Fibroblast of gingiva (primary cell): ENCODE results near the gene DHCR24.
"Not testable (repeated sequence)": the region's sequence is repeated elsewhere in the genome, so short reads cannot be mapped to it uniquely, and the experiment has no call there.

Source experiments
- DNase-seq: peaks from one replicate; pipeline ENCODE4 v3.0.0-alpha.2; 2011; ENCODE audit warnings: low read depth

Gene DHCR24, protein sequence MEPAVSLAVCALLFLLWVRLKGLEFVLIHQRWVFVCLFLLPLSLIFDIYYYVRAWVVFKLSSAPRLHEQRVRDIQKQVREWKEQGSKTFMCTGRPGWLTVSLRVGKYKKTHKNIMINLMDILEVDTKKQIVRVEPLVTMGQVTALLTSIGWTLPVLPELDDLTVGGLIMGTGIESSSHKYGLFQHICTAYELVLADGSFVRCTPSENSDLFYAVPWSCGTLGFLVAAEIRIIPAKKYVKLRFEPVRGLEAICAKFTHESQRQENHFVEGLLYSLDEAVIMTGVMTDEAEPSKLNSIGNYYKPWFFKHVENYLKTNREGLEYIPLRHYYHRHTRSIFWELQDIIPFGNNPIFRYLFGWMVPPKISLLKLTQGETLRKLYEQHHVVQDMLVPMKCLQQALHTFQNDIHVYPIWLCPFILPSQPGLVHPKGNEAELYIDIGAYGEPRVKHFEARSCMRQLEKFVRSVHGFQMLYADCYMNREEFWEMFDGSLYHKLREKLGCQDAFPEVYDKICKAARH

DNA sequence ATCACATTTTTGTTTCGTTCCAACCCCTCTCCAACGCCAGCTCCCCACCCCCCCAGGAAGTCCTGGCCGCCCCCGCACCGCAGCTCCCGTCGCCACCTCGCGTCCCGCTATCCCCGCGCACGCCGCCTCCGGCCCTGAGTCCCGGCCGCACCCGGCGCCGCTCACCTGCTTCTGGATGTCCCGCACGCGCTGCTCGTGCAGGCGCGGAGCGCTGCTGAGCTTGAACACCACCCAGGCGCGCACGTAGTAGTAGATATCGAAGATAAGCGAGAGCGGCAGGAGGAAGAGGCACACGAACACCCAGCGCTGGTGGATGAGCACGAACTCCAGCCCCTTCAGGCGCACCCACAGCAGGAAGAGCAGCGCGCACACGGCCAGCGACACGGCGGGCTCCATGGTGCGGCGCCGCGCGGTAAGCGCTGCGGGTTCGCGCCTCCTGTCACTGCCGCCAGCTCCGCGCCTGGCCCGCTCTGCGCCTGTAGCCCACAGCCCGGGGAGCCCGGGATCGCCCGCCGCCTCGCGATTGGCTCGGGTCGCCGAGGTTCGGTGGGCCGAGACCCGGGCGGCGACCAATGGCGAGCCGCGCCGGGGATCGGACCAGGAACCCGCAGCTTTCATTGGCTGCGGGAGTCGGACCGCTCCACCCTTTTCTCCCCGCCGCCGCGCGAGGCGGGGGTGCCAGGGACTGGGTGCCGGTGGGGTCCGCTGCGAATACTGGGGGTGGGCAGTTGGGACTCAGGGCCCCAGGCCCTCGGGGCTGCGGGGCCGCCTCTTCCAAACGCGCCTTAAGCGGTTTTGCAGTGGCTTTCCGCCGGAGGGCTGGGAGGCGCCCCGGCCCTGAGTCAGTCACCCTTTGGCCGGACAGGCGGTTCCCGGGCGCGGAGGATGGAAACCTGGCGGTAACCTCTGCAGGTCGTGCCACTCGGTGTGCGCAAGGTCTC, at the start of gene DHCR24:
Gene DHCR24 (minus strand): TSS at position 472 of the 941 bp plus-strand sequence. CDS start 76 bp downstream, at position 396.
- DNase-seq, result peak; percentile 86

DNA sequence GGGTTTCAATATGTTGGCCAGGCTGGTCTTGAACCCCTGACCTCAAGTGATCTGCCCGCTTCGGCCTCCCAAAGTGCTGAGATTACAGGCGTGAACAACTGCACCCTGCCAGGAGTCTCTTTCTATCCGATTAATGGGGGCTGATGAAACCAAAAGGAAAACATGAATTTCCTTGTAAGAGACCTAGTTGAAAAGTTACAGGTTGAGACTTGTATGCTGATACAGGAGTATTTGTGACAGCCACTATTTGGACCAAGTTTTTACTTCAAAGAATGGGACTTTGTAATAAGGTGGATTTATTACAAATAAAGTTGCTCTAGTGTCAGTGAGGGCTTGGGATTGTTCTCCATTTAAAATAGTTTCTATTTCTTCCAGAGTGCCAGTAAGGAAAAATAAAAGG, 49.8 kb upstream of the DHCR24 start:
- no peak for DNase-seq

DNA sequence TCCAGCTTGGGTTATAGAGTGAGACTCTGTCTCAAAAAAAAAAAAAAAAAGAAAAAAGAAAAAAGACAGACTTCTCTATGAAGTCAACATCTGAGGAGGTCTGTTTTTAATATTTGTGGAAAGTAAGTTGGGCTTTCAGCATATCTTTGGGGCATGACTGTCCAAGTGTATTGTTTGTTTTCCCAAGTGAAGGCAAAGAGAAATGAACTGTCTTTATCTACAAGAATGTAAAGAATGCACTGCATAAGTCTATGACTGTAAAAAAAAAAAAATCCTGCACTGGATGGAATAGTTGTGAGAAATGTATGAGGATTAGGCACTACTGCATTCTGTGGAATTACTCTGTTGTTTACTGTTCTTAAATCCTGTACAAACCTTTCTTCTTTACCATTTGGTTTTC, 47.9 kb upstream of the DHCR24 start:
- peak; percentile 95 for DNase-seq

DNA sequence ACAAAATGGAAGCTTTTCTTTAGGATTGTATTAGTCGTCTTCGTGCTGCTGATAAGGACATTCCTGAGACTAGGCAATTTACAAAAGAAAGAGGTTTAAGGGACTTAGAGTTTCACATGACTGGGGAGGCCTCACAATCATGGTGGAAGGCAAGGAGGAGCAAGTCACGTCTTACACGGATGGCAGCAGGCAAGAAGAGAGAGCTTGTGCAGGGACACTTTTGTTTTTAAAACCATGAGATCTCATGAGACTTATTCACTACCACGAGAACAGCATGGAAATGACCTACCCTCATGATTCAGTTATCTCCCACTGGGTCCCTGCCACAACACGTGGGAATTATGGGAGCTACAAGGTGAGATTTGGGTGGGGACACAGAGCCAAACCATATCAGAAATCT, 47.1 kb upstream of the DHCR24 start:
- not testable (repeated sequence) for DNase-seq

DNA sequence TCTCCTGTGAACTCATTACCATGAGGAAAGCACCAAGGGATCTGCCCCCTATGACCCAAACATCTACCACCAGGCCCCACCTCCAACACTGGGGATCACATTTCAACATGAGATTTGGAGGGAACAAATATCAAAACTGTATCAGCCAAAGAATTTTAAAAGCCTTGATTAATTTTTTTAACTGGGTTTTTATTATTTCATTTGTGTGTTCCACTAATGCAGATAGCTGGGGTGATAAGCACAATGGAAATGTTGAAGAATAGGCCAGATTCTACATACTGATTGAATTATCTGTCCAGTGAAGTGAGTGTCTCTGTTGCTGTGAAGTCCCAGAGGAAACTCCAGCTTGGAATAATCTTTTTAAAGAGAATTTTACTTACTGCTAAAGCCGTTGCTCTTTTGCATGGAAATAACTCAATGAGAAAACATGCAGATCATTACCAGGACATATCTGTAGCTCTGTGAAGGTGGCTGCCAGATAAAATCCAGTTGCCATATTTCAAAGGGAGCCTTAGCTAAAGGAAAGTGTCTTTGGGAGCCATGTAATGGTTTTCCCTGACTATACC, 44.4 kb upstream of the DHCR24 start:
- DNase-seq, result no peak

DNA sequence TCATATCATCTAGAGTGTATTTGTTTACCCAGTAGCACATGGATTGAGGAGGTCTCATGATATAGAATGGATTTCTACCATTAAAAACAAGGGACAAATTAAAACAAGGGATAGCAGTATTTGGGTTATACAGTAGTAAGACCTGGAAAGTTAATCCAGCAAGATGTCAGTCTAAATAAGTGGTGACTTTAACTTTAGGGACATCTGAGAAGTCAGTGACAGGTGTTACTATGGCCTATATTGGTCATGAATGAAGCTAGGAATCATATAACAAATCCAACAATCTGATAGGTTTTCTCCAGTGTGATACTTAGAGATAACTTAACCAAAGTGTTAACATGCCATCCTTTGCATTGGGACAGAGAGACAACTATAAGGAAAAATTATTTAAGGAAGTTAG, 42.7 kb upstream of the DHCR24 start:
- no peak for DNase-seq

DNA sequence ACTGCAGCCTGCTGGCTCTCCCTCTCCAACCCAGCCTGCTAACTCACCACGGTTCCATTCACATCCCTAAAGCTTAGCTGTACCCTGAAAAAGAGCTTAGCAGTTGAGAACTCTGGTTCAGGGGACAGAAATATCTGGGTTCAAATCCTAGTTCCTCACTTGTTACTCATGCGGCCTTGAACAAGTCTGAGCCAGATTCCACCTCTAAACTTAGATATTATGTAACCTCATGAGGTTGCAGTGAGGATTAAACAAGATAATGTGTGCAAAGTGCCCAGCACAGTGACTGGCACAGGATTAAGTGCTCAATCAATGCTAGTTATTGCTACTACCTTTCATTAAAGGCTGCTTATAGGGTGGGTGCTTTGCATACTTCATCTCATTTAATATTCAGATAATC, 41.3 kb upstream of the DHCR24 start:
- DNase-seq, result no peak

DNA sequence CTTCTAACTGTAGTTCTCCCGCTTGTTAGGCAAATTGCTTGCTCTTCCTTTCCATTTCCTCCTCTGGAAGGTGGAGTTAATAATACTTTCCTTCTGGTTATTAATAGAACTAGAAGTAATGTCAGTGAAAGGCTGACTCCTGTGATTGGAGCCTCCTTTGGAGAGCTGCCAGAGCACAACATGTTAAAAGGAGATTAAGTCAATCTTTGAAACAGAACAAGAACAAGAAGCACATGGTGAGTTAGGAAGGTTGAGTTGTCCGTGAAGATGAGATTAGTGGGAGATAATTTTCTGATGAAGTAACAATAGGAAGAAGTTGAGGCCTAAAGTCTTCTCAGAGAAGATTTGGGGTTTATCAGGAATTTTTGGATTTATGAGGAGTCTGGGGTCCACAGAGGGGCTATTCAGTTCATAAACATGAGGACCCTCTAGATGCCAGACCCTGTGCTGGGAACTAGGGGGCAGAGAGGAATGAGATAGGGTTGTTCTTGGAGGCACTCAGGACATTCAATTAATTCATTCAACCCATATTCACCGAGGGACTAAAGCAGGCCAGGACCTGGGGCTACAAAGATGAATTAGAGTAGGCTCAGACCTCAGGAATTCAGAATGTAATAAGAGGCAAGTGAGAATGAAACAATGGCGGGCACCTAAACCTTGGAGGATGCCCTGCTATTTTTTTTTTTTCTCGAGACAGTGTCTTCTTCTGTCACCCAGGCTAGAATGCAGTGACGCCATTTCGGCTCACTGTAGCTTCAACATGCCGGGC, 40.7 kb upstream of the DHCR24 start:
- DNase-seq, result peak; percentile 41

DNA sequence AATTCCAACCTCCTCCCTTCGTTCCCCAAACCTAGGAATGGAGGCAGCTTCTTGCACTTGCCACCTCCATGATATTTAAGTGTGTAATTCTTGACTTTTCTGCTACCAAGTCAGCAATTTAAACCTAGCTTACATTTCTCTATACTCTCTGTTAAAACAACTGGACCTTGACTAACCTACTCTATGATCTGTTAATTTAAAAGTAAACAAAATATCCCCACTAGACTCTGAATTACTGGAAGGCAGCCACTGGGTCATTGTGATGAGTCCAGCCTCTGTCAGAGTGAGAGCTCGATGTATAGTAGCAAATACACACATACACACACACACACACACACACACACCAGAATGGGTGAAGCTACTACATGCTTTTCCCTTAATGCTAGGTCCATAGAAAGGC, 40.0 kb upstream of the DHCR24 start:
- peak; percentile 15 for DNase-seq

DNA sequence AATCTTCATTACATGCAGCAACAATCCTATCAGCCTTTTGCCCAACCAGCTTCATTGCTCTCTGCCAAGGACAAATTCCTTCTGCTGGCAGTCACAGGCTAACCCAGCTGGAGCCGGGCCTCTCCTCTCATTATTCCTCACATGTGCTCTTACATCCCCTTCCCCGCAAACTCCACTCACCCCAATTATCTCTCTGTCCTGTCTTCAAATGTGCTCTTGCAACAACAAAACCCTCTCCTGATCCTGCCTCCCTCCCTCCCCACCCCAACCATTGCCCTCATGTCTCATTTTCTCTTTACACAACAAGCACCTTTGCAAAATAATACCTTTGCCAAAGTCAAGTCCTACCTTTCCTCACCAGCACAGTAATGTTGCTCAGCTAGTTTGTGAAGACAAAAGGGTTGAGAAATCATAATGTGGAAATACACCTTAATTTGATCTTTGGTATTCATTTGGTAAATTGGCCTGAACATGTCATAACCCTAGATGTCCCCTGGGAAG, 36.0 kb upstream of the DHCR24 start:
- DNase-seq, result peak; percentile 70

DNA sequence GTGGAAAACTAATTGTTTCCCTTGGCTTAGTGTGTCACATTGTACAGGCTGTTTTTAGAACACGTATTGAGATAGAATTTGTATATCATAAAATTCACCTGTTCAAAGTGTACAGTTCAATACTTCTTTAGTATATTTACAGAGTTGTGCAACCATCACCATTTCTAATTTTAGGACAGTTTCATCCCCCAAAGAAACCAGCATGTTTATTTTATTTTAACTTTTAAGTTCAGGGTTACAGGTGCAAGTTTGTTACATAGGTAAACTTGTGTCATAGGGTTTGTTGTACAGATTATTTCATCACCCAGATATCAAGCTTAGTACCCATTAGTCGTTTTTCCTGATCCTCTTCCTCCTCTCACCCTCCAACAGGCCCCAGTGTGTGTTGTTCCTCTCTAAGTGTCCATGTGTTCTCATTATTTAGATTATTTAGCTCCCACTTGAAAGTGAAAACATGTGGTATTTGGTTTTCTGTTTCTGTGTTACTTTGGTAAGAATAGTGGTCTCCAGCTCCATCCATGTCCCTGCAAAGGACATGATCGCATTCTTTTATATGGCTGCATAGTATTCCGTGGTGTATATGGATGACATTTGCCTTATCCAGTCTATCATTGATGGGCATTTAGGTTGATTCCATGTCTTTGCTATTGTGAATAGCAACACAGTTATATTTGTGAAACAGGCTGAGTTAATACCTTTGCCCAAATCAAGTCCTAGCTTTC, 35.2 kb upstream of the DHCR24 start:
- no peak for DNase-seq

DNA sequence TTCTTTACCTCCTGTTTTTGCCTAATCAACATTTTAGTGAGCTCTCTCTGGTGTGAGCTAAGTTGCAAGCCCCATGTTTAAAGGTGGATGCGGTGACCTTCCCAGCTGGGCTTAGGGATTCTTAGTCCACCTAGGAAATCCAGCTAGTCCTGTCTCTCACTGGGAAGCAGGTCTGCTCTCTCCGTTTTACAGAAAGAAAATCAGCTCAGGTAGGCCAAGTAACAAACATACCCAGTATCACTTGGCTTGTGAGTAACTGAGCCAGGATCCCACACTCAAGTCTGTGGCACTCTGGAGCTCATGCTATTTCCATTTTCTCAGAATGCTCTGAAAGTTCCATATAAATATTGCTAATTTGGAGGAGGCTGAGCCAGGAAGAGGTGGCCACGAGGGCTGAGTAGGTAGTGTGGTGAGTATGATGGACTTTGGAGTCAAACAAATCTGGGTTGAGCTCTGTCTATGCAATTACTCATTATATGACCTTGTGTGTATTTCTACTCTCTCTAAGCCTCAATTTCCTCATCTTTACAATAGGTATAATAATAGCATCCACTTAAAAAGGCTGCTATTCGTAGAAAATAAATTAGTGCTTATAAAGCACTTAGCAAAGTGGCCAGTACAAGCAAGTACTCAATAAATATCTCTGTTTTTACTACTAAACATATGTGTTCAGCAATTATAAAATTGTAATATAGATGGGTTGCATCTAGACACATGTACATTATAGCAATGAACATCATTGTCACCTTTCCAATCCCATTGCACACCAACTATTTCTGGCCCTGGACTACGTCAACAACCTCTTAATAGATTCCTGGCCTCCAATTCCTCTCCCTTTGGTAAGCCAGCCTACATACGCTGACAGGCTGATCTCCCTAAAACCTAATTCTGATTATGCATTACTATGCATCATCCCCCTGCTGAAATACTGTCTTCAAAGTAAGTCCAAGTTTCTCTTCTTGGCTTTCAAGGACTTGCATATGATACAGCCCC, 32.7 kb upstream of the DHCR24 start:
- DNase-seq, result no peak

DNA sequence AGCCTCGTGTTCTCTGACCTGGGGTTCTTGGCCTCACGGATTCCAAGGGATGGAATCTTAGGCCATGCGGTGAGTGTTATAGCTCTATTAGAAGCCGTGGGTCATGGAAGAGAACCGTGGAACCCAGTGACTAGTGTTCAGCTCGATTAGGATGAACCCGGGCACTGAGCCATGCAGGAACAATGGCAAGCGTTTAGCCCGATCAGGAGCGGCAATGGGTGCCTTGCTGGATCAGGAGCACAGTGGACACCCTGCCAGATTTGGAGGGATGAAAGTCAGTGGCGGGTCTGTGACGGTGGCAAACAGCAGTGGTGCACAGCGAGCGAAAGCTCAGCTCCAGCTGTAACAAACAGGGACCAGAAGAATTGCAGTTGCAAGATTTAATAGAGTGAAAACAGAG, 24.1 kb upstream of the DHCR24 start:
- not testable (repeated sequence) for DNase-seq

DNA sequence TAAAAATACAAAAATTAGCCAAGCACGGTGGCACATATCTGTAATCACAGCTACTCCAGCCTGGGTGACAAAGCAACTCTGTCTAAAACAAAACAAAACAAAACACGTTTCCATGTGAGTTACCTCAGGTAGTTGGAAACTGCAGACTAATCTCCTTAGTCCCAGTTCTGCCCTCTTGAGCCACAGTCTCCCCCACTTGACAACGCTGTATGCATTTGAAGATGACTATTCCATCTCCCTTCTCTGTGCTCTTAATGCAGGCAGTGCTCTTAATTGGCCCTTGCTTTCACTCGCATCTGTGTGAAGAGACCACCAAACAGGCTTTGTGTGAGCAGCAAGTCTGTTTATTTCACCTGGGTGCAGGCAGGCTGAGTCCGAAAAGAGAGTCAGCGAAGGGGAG, 19.6 kb upstream of the DHCR24 start:
- DNase-seq, result no peak

DNA sequence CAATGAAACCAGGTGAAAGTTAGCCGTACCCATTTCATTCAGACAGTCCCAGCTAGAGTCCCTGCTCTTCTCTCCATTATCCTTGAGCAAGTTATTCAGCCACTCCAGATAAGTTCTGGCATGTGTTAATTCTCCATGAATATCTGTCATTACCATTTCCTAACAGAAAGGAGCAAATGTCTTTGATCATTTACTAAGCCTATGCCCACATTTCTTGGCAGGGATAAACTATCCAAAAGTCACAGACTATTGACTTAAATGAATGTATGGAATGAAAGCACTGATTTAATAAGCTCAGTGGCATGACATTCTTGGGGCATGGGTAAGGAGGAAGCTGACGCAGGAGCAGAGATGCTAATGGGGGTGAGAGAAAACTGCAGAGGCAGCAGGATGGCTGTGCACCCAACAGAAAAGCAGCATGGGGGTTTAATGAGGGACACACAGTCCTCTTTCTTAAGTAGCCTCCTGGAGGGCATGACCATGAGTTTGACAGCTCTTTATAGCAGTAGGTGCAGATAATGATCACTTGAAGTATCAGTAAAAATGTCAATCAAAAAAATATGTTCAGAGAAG, 17.6 kb upstream of the DHCR24 start:
- peak; percentile 84 for DNase-seq

DNA sequence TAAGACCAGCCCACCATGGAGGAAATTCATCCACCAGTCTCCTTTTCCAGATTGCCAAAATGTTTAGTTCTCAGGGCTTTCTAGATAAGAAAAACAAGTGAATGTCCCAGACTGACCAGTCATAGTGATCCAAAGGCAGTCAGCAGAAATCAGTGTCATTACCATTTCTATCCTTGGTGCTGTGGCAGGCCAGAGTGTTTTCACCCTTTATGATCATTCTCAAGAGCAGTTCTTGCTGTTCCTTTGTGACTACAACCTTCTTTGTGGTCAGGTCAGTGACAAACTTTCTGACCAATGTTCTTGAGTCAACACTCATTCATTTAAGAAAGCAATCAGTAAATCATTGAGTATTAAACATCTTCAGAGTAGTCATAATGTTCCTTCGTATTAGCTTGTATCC, 7.3 kb upstream of the DHCR24 start:
- DNase-seq, result no peak

DNA sequence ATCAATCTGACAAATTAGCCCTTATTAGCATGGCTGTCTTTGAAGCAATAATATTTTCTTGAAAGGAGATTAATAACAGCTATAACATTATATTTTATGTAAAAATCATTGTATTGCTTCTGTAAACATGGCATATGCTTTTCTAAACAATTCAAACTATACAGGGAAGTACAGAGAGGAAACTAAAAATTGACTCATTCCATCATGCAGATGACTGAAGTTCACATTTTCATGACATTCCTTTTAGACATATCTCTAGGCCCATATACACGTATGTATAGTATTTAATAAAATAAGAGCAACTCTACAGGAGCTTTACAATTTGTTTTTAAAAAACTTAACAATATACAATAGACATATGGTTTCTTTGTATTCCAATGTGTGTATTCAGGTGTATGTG, 5.6 kb upstream of the DHCR24 start:
- no peak for DNase-seq

DNA sequence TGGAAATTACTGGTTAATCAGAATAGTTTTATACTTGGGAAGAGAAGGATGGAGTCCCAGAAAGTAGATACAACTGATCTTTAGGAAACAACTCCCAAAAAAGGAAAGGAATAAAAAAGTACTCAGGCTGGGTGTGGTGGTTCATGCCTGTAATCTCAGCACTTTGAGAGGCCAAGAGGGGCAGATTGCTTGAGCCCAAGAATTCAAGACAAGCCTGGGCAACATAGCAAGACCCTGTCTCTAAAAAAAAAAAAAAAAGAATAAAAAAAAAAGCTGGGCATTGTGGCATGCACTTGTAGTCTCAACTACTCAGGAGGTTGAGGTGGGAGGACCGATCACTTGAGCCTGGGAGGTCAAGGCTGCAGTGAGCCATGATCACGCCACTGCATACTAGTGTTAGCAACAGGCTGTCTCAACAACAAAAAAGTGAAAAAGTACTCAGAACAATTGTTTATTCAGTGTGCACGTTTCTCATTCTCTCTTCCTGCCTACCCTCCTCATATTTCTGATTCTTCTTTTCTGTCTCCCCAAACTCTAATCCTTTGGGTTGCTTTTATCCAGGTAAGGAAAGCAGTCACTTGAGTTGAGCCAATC, 2.2 kb upstream of the DHCR24 start:
- no peak for DNase-seq
